Breast epithelium (tissue), 3 donors: ENCODE data around the gene GRIA4.

ENCODE experiments used
- CTCF ChIP-seq, 3 donors: fragments of 450-650 bp; IDR thresholded peaks; one replicate each; pipeline ENCODE4 v1.5.1; 2016 to 2017; ENCODE audit warnings: antibody characterized with exemption in 3 of 3, mild to moderate bottlenecking in 3 of 3, moderate library complexity in 3 of 3
- POLR2A ChIP-seq: fragments of 450-650 bp; IDR thresholded peaks from one replicate; pipeline ENCODE4 v1.6.1; 2016; ENCODE audit warnings: antibody characterized with exemption, mild to moderate bottlenecking, moderate library complexity
- POLR2AphosphoS5 ChIP-seq, 3 donors: sonication (generic); formaldehyde crosslinking; IDR thresholded peaks; one replicate each; pipeline ENCODE4 v1.6.1; 2017; ENCODE audit warnings: antibody characterized with exemption in 3 of 3

GRCh38 chr11:105863523-105863922 lies 253.7 kb downstream of the GRIA4 start:
- TF ChIP-seq CTCF (IDR thresholded peaks at IDR 0.05): no peak
- TF ChIP-seq POLR2A: no peak
- no peak for TF ChIP-seq POLR2AphosphoS5 (IDR thresholded peaks at IDR 0.05)
